HepG2 (cell line): ENCODE data around the gene KAZALD1. TPM values are rescaled to one million over a fixed set of nuclear protein-coding genes. Genes with fewer than 3 reads are reported as not detected.

ENCODE experiments used
- BORCS8-MEF2B ChIP-seq: sonication (generic); formaldehyde crosslinking; IDR thresholded peaks from 2 replicates; pipeline ENCODE4 v1.8.0; 2022; ENCODE audit warnings: mild to moderate bottlenecking, missing genetic modification reagents
- FOXJ3 ChIP-seq: sonication (generic); formaldehyde crosslinking; IDR thresholded peaks from 2 replicates; pipeline ENCODE4 v1.4.0; 2020; ENCODE audit warnings: missing genetic modification reagents, mild to moderate bottlenecking, borderline replicate concordance
- GFI1 ChIP-seq: sonication (generic); formaldehyde crosslinking; IDR thresholded peaks from 2 replicates; pipeline ENCODE4 v1.5.0; 2020; ENCODE audit warnings: missing genetic modification reagents, mild to moderate bottlenecking, borderline replicate concordance
- JUNB ChIP-seq: sonication (generic); formaldehyde crosslinking; IDR thresholded peaks from 2 replicates; pipeline ENCODE4 v1.8.0; 2022; ENCODE audit warnings: missing genetic modification reagents, mild to moderate bottlenecking, borderline replicate concordance
- KAT8 ChIP-seq: IDR thresholded peaks from 2 replicates; pipeline ENCODE4 v1.6.1; 2016; ENCODE audit warnings: missing genetic modification reagents, missing compliant biosample characterization
- KDM5A ChIP-seq: fragments of 200-600 bp; sonication (generic); IDR thresholded peaks from 2 replicates; pipeline ENCODE4 v1.7.0; 2018; ENCODE audit warnings: antibody characterized with exemption, mild to moderate bottlenecking, low read length, borderline replicate concordance
- MATR3 ChIP-seq: sonication (generic); formaldehyde crosslinking; IDR thresholded peaks from 2 replicates; pipeline ENCODE4 v1.4.0; 2020; ENCODE audit warnings: missing genetic modification reagents
- NR3C1 ChIP-seq: sonication (generic); formaldehyde crosslinking; IDR thresholded peaks from 2 replicates; pipeline ENCODE4 v1.4.0; 2020; ENCODE audit warnings: missing genetic modification reagents
- PAWR ChIP-seq: sonication (generic); formaldehyde crosslinking; IDR thresholded peaks from 2 replicates; pipeline ENCODE4 v1.4.0; 2020; ENCODE audit warnings: missing genetic modification reagents, mild to moderate bottlenecking, borderline replicate concordance
- SMC3 ChIP-seq: IDR thresholded peaks from 2 replicates; pipeline ENCODE4 v1.6.1; 2011; ENCODE audit warnings: low read length, improper control_type of control experiment
- SOX6 ChIP-seq, 2 experiments: fragments of 450-650 bp in 1 of 2; sonication (generic) in 1 of 2; formaldehyde crosslinking in 1 of 2; IDR thresholded peaks; 2 replicates each; pipeline versions ENCODE4 v1.4.0 to v1.6.1; 2017 to 2020; ENCODE audit warnings: antibody characterized with exemption in 1 of 2, mild to moderate bottlenecking in 1 of 2, missing genetic modification reagents in 1 of 2
- THRA ChIP-seq: sonication (generic); formaldehyde crosslinking; IDR thresholded peaks from 2 replicates; pipeline ENCODE4 v1.4.0; 2020; ENCODE audit warnings: missing genetic modification reagents, borderline replicate concordance
- WIZ ChIP-seq: sonication (generic); formaldehyde crosslinking; IDR thresholded peaks from 2 replicates; pipeline ENCODE4 v1.5.1; 2020; ENCODE audit warnings: mild to moderate bottlenecking, missing genetic modification reagents
- ZFP37 ChIP-seq: sonication (generic); formaldehyde crosslinking; IDR thresholded peaks from 2 replicates; pipeline ENCODE4 v1.4.0; 2020; ENCODE audit warnings: missing genetic modification reagents, borderline replicate concordance
- ZNF143 ChIP-seq: sonication (generic); formaldehyde crosslinking; IDR thresholded peaks from 2 replicates; pipeline ENCODE4 v1.4.0; 2020; ENCODE audit warnings: missing genetic modification reagents
- ZNF350 ChIP-seq: sonication (generic); formaldehyde crosslinking; IDR thresholded peaks from 2 replicates; pipeline ENCODE4 v1.4.0; 2020; ENCODE audit warnings: mild to moderate bottlenecking, low read depth, missing genetic modification reagents, borderline replicate concordance
- ZNF468 ChIP-seq: sonication (generic); formaldehyde crosslinking; IDR thresholded peaks from 2 replicates; pipeline ENCODE4 v1.8.0; 2022; ENCODE audit warnings: mild to moderate bottlenecking, moderate library complexity, missing genetic modification reagents
- ZNF644 ChIP-seq: IDR thresholded peaks from 2 replicates; pipeline ENCODE4 v1.6.1; 2016; ENCODE audit warnings: low read depth
- ZNF652 ChIP-seq: IDR thresholded peaks from 2 replicates; pipeline ENCODE4 v1.6.1; 2016; ENCODE audit warnings: low read depth, borderline replicate concordance
- ZNF709 ChIP-seq: sonication (generic); formaldehyde crosslinking; IDR thresholded peaks from 2 replicates; pipeline ENCODE4 v1.5.0; 2020; ENCODE audit warnings: mild to moderate bottlenecking, missing genetic modification reagents
- polyA plus RNA-seq, 8 experiments: library from polyadenylated mRNA; depleted of rRNA in 3 of 8; stranded (reverse) in 7 of 8; unstranded in 1 of 8; fragments of >200 nt; fragmentation: Illumina TruSeq in 4 of 8; extraction: Trizol in 4 of 8; gene quantifications; 2 replicates each; pipeline versions ENCODE4 v1.2.1 to v1.2.3, GENCODE V29; 2011 to 2016; ENCODE audit warnings: low read depth in 4 of 8, missing spikeins in 1 of 8, mixed read lengths in 1 of 8; ENCODE audit not compliant: insufficient read depth in 1 of 8
- total RNA-seq, 5 experiments: library from RNA; depleted of rRNA; stranded (reverse); fragments of >200 nt; fragmentation: Illumina TruSeq; extraction: Trizol; gene quantifications; 2 replicates each; pipeline ENCODE4 v1.2.3, GENCODE V29; 2016; ENCODE audit warnings: low read depth in 1 of 5
- TF ChIP-seq, protein P1 (sequence below): sonication (generic); formaldehyde crosslinking; IDR thresholded peaks from 2 replicates; pipeline ENCODE4 v1.9.0; 2022; ENCODE audit warnings: missing genetic modification reagents, mild to moderate bottlenecking, borderline replicate concordance
- TF ChIP-seq, protein P2 (sequence below): sonication (generic); formaldehyde crosslinking; IDR thresholded peaks from 2 replicates; pipeline ENCODE4 v1.4.0; 2020; ENCODE audit warnings: missing genetic modification reagents, low read depth, mild to moderate bottlenecking, borderline replicate concordance
- TF ChIP-seq, protein P3 (sequence below): IDR thresholded peaks from 2 replicates; pipeline ENCODE4 v1.6.1; 2016; ENCODE audit warnings: low read depth
- TF ChIP-seq, protein P4 (sequence below): sonication (generic); formaldehyde crosslinking; IDR thresholded peaks from 2 replicates; pipeline ENCODE4 v1.4.0; 2020; ENCODE audit warnings: missing genetic modification reagents, mild to moderate bottlenecking, borderline replicate concordance

The KAZALD1 gene
- total and polyA plus RNA-seq, 2 of the 13 experiments (the other 11 are each of a cell fraction or from before 2014, with no cell fraction given): 16.7 to 27.7 TPM

GRCh38 chr10:101032637-101033224, 29.1 kb upstream of the KAZALD1 start (continued):
- TF ChIP-seq, protein P1, sequence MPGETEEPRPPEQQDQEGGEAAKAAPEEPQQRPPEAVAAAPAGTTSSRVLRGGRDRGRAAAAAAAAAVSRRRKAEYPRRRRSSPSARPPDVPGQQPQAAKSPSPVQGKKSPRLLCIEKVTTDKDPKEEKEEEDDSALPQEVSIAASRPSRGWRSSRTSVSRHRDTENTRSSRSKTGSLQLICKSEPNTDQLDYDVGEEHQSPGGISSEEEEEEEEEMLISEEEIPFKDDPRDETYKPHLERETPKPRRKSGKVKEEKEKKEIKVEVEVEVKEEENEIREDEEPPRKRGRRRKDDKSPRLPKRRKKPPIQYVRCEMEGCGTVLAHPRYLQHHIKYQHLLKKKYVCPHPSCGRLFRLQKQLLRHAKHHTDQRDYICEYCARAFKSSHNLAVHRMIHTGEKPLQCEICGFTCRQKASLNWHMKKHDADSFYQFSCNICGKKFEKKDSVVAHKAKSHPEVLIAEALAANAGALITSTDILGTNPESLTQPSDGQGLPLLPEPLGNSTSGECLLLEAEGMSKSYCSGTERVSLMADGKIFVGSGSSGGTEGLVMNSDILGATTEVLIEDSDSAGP (CRISPR knock-in tag): no peak
- TF ChIP-seq SOX6 (IDR thresholded peaks at IDR 0.05) (no peak), SOX6 (CRISPR knock-in tag; IDR thresholded peaks at IDR 0.05) (no peak), THRA (CRISPR knock-in tag) (no peak), BORCS8-MEF2B (no peak), GFI1 (CRISPR knock-in tag) (no peak), PAWR (no peak), FOXJ3 (CRISPR knock-in tag) (no peak), SMC3 (no peak), ZNF652 (CRISPR knock-in tag) (no peak), ZFP37 (CRISPR knock-in tag) (no peak), ZNF468 (no peak), JUNB (CRISPR knock-in tag) (0 out of 2 replicates have a peak, but pooled peaks have one; percentile 47), WIZ (CRISPR knock-in tag) (no peak), ZNF644 (CRISPR knock-in tag) (no peak), KAT8 (CRISPR knock-in tag) (0 out of 2 replicates have a peak, but pooled peaks have one; percentile 14), ZNF143 (CRISPR knock-in tag) (no peak), MATR3 (CRISPR knock-in tag) (no peak), ZNF350 (CRISPR knock-in tag) (no peak), ZNF709 (CRISPR knock-in tag) (no peak), KDM5A (no peak), NR3C1 (CRISPR knock-in tag) (no peak)
- TF ChIP-seq, protein P2, sequence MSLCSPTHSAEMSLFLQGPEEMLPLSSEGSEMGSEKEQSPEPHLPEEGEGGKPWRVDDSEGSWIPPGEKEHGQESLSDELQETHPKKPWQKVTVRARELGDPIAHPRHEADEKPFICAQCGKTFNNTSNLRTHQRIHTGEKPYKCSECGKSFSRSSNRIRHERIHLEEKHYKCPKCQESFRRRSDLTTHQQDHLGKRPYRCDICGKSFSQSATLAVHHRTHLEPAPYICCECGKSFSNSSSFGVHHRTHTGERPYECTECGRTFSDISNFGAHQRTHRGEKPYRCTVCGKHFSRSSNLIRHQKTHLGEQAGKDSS (CRISPR knock-in tag): peak; percentile 50; the same call in 1 of the 2 replicates
- TF ChIP-seq, protein P3, sequence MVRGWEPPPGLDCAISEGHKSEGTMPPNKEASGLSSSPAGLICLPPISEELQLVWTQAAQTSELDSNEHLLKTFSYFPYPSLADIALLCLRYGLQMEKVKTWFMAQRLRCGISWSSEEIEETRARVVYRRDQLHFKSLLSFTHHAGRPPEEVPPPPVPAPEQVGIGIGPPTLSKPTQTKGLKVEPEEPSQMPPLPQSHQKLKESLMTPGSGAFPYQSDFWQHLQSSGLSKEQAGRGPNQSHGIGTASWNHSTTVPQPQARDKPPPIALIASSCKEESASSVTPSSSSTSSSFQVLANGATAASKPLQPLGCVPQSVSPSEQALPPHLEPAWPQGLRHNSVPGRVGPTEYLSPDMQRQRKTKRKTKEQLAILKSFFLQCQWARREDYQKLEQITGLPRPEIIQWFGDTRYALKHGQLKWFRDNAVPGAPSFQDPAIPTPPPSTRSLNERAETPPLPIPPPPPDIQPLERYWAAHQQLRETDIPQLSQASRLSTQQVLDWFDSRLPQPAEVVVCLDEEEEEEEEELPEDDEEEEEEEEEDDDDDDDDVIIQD (CRISPR knock-in tag): no peak
- TF ChIP-seq, protein P4, sequence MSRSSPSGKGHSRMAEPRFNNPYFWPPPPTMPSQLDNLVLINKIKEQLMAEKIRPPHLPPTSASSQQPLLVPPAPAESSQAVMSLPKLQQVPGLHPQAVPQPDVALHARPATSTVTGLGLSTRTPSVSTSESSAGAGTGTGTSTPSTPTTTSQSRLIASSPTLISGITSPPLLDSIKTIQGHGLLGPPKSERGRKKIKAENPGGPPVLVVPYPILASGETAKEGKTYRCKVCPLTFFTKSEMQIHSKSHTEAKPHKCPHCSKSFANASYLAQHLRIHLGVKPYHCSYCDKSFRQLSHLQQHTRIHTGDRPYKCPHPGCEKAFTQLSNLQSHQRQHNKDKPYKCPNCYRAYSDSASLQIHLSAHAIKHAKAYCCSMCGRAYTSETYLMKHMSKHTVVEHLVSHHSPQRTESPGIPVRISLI: no peak
